Hepatic stellate cell (primary cell): ENCODE results near the gene PTMA.
"Not testable (repeated sequence)": the region's sequence is repeated elsewhere in the genome, so short reads cannot be mapped to it uniquely, and the experiment has no call there.

Experiments used
- DNase-seq: peaks from one replicate; pipeline ENCODE4 v3.0.0; 2011; ENCODE audit warnings: low spot score

Gene PTMA

DNA sequence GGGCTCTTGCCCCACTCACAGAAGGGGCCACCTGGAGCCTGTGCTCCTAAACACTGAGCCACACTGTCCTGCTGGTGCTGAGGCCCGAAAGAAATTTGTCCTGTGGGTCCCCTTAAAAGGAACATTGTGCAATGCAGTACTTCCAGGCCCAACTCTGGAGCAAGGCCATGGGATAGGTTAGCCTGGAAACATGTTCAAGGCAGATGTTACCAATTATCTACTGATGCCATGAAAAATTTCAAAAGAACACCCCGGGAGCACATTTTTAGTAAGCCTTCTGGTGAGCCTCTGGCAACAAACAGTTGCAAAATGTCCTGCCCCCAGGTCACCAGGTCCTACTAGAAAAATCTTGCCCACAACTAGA, 12.3 kb upstream of the PTMA start:
- DNase-seq, result no peak

DNA sequence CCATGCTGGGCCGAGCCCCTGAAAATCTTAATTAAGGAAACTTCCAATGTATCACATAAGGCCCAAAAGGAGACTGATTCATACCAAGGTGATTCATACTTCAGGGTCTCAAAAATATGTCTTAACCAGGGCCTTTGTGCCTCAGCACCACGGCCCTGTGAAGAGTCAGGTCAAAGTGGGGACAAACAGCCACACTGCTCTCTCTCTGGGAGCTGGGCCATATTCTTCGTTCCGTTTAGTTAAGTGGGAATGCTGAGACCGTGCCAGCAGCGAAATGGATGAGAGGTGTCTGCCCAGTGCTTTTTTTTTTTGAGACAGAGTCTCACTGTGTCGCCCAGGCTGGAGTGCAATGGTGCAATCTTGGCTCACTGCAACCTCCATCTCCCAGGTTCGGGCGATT, 9.3 kb upstream of the PTMA start:
- DNase-seq, result no peak

DNA sequence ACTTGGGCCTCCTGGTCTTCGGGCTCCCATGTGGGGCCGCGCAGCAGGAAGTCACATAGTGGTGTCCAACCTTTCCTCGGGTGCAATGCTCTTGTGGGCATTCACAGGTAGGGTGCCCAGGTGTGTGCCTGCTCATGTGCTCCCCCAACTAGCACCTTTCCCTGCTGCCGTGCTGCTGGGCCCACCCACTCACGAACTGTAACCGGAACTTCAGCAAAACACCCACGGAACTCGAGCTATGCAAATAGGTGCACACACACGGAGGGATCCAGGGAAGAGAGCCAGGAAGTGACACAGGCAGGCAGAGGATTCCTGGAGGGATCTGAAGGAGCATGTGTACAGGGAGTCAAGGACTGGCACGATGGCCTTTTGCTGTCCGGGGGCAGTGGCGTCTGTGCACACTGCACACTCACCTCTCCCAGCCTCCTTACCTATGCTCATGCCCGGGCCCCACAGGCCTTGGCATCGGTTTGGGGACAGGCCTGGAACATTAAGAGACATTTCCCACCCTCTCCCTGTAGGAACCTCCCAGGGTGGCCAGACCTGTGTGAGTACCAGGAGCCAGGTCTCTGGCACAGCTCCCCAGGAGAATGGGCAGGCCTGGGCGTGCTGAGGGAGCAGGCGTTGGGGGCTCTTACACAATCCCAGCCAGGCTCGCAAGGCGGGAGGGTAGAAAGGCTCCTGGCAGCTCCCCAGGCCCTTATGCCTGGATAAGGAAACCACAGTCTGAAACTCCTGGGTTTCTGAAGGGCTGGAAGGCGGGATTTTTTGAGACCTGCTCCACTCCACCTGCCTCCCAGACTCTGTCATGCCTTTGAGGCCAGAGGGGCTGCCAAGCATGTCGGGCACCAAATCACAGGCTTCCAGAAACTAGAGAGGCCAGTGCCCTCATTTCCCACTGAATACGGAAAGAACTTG, 6.6 kb upstream of the PTMA start:
- DNase-seq, result no peak

GRCh38 chr2:231704017-231704416, 4.3 kb upstream of the PTMA start:
- DNase-seq, result no peak

DNA sequence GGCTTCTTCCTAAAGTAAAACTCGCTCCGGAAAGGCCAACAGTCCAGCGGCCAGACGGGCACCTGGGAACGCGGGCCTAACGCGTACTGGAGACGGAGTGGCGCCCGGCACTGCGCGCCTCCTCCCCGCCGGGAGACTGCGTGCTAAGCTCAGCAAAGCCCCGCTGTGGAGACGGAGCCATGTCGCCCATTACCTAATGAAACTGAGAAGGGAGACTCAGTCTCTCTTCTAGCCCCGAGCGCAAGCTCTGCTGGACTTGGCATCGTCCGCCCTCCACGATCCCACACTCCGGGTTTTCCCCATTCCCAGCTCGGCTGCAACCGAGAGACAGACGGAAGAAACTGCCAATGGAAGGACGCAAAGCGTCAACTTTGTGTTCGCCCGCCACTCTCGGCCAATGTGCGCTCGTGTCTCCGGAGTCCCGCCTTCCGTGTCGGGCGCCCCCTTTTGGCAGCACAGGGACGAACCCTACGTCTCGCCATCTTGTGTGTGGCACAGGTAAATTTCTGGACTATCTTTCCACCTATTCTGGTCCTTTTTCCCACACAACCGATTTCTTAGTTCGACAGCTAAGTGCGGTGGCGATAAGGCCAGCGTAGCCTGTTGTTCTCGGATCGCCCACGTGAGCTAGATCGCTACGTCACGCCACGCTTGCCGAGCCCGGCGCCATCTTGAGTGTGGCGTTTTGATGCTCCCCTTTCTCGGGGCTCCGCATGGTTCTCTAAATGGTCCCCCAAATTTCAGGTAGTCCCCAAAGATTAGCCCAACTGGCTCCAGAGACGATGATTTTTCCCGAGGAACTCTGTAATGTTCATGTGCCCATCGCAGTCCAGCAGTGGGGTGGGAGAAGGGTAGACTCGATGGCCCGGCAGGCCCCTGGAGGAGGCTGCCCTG, 1.3 kb upstream of the PTMA start:
- DNase-seq, result peak; percentile 100

DNA sequence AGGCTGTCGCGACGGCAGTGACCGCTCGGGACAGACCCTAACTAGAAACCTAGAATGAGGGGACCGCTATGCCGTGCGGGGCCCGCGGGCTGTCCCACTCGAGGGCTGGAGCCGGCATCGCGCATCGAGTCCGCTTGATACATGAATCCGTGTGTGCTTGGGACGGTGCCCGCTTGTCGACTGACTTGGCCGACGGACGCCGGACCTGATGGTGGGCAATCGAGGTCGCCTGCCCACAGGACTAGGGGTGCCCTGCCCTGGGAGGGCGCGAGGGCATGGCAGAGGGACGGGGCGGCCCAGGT, 749 bp upstream of the PTMA start:
- DNase-seq, result no peak

DNA sequence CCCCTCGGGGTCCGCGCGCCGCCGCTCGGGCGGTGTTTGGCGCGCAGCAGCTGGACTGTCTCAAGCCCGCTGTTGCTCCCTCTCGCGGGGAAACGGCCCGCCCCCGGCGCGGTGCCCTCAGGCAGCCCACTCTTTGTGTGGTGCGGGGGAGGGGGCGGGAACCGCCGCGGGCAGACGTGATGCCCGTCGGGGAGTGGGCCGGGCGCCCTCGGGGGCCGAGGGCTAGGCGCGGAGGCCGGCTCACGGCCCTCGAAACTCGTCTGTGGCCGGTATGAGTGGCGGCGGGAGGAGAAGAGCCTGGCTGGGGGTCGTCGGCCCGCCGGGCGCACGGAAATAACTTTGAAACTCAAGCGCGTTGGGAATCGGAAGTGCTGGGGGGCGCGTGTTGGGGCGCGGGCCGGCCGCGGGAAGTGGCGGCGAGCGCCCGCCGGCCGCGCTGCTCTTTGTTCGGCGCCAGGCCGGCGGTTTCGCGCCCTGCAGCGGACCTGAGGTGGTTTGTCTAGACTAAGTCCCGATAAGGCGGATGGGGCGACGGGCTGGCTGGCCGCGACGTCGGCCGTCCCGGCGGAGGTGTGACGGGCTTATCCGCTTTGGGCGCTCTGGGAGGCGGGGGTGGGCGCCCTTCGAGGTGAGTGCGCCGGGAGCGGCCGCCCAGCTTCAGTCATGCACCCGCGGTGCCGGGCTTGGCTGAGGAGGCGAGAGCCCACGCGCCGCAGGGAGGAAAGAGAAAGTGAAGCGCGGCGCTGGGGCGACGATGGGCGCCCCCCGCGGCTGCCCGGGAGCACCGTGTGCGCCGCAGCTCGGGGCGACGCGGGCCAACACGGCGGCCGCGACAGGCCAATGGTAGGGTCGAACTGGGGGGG, 679 bp downstream of the PTMA start:
- no peak for DNase-seq

DNA sequence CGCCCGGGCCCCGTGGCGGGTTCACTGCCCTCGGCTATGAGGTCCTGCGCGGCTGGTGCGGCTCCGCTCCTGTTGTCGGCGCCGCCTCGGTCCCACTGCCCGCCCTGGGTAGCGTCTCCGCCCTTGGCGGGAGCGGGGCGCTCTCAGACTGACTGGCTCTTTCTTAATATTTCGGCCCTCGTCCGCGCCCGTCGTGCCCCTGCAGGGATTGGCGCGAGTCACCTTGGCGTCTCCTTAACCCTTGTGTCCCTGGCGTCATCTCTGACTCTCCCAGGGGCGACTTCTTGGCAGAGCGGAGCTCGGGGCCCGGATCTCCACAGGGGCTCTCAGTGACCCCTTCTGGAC, 1.3 kb downstream of the PTMA start:
- DNase-seq, result no peak

- peak; percentile 97 for DNase-seq
These were observed 1.9 kb downstream of the PTMA start for GRCh38 chr2:231709981-231710798.

GRCh38 chr2:231710799-231711676, 2.7 kb downstream of the PTMA start:
- no peak for DNase-seq

GRCh38 chr2:231711677-231712450, 3.5 kb downstream of the PTMA start:
- no peak for DNase-seq

DNA sequence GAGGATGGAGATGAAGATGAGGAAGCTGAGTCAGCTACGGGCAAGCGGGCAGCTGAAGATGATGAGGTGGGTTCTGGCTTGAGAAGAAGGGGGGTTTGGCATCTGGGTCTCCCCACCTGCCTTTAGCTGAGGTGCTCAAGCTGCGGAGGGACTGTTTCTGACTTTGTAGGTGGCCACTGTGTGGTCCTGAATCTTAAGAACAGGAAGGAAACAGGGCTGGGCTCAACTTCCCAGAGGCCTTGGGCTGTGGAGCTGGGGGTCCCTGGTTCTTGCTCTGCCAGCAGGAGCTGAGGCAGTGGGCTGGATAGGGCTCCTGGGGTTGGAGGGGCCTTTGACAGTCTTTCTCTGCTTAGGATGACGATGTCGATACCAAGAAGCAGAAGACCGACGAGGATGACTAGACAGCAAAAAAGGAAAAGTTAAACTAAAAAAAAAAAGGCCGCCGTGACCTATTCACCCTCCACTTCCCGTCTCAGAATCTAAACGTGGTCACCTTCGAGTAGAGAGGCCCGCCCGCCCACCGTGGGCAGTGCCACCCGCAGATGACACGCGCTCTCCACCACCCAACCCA, 4.2 kb downstream of the PTMA start:
- DNase-seq, result not testable (repeated sequence)

DNA sequence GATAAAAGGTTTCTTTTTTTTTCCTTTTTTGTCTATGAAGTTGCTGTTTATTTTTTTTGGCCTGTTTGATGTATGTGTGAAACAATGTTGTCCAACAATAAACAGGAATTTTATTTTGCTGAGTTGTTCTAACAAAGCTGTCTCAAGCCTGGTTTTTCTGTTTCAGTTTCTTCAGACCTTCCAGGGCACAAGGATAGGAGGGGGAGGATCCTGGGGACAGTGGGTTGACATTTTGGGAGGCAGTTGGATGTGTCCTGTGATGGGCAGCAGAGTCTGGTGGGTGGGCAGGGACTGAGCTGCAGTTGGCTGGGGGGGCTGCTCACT, 5.0 kb downstream of the PTMA start:
- DNase-seq, result not testable (repeated sequence)

- DNase-seq, result peak; percentile 90
These were observed 5.7 kb downstream of the PTMA start for GRCh38 chr2:231713730-231714638.

DNA sequence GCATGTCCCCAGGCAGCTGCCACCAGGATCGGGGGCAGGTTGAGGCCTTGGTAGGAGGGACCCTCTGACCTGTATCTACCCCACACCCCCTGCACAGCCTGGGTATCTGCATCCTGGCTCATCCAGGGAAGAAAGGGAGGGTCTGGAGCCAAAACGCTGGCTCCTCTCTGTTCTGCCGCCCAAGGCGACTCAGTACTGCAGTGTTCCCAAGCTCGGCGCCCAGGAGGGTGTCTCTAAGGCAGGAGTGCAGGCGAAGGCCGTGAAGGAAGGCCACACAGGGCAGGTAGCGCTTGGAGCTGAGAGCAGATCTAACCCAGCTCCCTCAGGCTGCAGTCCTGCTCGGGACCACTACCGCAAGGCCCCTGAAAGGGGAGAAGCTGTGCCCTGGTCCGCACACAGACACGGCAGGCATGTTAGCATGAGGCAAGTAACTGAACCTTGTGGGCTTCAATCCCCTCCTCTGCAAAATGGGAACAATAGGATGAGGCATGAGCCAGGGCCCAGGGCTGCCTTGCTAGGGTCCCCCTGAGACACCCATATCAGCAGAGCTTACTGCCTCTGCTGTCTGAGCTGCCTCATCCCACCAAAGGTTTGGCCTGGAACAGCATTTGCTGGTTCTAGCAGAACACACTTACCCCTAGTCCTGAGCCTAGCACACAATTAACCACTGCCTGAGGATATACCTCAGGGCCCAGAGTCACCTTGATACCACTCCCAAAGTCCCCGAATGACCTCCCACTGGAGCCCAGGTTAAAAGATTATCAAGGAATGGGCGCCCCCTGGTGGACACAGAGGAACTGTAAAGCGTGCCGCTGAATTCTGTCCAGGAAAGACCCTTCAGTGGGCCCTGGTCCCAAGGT, 6.5 kb downstream of the PTMA start:
- DNase-seq, result no peak

GRCh38 chr2:231715499-231715837, 7.1 kb downstream of the PTMA start:
- DNase-seq, result no peak

DNA sequence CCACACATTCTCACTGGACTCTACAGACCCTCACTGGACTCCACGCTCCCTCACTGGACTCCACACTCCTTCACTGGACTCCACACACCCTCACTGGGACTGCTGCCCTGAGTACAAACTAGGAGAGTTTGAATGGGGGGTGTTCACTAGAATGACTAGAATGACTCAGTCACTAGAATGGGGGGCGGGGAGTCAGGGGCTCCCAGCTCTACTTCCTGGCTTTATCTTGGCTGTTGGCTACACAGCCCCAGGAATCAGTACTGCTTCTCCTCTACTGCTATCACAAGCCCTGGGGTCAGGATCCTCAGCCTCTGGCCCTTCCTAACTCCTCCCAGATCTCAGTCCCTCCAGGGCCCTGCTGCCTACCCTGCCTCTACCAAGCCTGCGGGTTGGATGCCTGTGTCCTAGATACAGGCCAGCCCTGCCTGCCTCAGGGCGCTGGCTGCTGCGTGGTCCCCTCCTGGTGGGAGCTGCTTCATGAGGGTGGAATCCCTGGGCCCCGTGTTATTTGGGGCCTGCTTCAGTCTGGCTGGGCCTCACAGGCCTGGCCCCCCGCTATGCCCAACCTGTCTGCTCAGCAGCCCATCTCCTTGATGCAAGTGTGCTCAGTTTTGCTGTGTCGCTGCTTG, 7.8 kb downstream of the PTMA start:
- no peak for DNase-seq
